A549 (cell line): ENCODE data around the gene KCND1.

ENCODE experiments used
- CEBPB ChIP-seq, 2 experiments: fragments of >200 bp in 1 of 2; sonication (Bioruptor Twin) in 1 of 2; formaldehyde crosslinking in 1 of 2; IDR thresholded peaks; 2 replicates each; pipeline ENCODE4 v1.6.1; 2012 to 2016
- CHD2 ChIP-seq: fragments of 150-350 bp; IDR thresholded peaks from 2 replicates; pipeline ENCODE4 v1.6.1; 2014; ENCODE audit warnings: low read length; ENCODE audit not compliant: partially characterized antibody
- ESRRA ChIP-seq: fragments of 150-350 bp; IDR thresholded peaks from 2 replicates; pipeline ENCODE4 v1.6.1; 2014; ENCODE audit warnings: mild to moderate bottlenecking, low read length, borderline replicate concordance
- NFE2L2 ChIP-seq: fragments of 150-350 bp; conservative IDR thresholded peaks from 2 replicates; pipeline ENCODE4 v1.6.1; 2014; ENCODE audit warnings: low read length
- POLR2A ChIP-seq: IDR thresholded peaks from 2 replicates; pipeline ENCODE4 v1.6.1; 2012; ENCODE audit warnings: mild to moderate bottlenecking, low read length
- SMC3 ChIP-seq: fragments of >200 bp; sonication (Bioruptor Twin); formaldehyde crosslinking; IDR thresholded peaks from 3 replicates; pipeline ENCODE4 v1.6.1; 2018; ENCODE audit warnings: inconsistent platforms
- TFCP2L1 ChIP-seq: fragments of 250-450 bp; sonication (Bioruptor Pico); IDR thresholded peaks from 2 replicates; pipeline ENCODE4 v1.5.0; 2021; ENCODE audit warnings: mild to moderate bottlenecking
- TF ChIP-seq, protein P1 (sequence below): fragments of >200 bp; sonication (Bioruptor Twin); formaldehyde crosslinking; IDR thresholded peaks from 3 replicates; pipeline ENCODE4 v1.5.1; 2016
- TF ChIP-seq, protein P2 (sequence below): fragments of >200 bp; sonication (Bioruptor Twin); formaldehyde crosslinking; IDR thresholded peaks from 3 replicates; pipeline ENCODE4 v1.6.1; 2016
- TF ChIP-seq, protein P3 (sequence below): IDR thresholded peaks from 2 replicates; pipeline ENCODE4 v1.6.1; 2012
- TF ChIP-seq, protein P4 (sequence below): IDR thresholded peaks from 2 replicates; pipeline ENCODE4 v1.6.1; 2012; ENCODE audit warnings: low read depth, borderline replicate concordance

DNA sequence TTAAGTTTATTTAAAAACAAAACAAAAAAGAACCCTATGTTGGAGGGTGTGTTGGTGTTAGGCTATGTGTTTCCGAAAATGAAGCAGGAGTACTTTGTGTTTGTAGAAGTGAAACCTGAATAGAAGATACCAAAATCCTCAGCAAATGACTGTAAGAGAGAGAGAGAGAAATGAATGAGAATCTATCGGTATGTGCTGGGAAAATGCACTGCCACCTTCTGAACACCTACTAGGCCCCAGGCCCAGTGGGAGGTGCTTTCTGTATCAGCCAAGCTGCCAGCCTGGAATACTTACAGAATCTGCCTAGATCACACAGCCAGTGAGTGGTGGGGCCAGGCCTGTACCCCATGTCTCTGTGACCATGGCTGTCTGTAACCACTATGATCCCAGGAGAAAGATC is 37.9 kb downstream of the KCND1 start:
- no peak for TF ChIP-seq CHD2
- no peak for TF ChIP-seq POLR2A
- TF ChIP-seq, protein P1, sequence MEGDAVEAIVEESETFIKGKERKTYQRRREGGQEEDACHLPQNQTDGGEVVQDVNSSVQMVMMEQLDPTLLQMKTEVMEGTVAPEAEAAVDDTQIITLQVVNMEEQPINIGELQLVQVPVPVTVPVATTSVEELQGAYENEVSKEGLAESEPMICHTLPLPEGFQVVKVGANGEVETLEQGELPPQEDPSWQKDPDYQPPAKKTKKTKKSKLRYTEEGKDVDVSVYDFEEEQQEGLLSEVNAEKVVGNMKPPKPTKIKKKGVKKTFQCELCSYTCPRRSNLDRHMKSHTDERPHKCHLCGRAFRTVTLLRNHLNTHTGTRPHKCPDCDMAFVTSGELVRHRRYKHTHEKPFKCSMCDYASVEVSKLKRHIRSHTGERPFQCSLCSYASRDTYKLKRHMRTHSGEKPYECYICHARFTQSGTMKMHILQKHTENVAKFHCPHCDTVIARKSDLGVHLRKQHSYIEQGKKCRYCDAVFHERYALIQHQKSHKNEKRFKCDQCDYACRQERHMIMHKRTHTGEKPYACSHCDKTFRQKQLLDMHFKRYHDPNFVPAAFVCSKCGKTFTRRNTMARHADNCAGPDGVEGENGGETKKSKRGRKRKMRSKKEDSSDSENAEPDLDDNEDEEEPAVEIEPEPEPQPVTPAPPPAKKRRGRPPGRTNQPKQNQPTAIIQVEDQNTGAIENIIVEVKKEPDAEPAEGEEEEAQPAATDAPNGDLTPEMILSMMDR: no peak
- no peak for TF ChIP-seq SMC3
- TF ChIP-seq CEBPB (IDR thresholded peaks at IDR 0.05): no peak
- TF ChIP-seq TFCP2L1: no peak
- no peak for TF ChIP-seq NFE2L2
- TF ChIP-seq ESRRA: no peak
- TF ChIP-seq, protein P2, sequence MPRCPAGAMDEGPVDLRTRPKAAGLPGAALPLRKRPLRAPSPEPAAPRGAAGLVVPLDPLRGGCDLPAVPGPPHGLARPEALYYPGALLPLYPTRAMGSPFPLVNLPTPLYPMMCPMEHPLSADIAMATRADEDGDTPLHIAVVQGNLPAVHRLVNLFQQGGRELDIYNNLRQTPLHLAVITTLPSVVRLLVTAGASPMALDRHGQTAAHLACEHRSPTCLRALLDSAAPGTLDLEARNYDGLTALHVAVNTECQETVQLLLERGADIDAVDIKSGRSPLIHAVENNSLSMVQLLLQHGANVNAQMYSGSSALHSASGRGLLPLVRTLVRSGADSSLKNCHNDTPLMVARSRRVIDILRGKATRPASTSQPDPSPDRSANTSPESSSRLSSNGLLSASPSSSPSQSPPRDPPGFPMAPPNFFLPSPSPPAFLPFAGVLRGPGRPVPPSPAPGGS: no peak
- TF ChIP-seq, protein P3, sequence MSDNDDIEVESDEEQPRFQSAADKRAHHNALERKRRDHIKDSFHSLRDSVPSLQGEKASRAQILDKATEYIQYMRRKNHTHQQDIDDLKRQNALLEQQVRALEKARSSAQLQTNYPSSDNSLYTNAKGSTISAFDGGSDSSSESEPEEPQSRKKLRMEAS: no peak
- TF ChIP-seq, protein P4, sequence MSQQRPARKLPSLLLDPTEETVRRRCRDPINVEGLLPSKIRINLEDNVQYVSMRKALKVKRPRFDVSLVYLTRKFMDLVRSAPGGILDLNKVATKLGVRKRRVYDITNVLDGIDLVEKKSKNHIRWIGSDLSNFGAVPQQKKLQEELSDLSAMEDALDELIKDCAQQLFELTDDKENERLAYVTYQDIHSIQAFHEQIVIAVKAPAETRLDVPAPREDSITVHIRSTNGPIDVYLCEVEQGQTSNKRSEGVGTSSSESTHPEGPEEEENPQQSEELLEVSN: no peak
